ENCODE data around the gene TFG.
"Not testable (repeated sequence)": the region's sequence is repeated elsewhere in the genome, so short reads cannot be mapped to it uniquely, and the experiment has no call there.

TFG gene

GRCh38 chr3:100708989-100709841, at the start of gene TFG:
Gene TFG (plus strand): TSS chr3:100709494. CDS start chr3:100713686, 4,192 bp downstream.
- H3K36me3 ChIP-seq (ENCODE audit: insufficient read depth, low read length) = peaks cover 4% of the 10 kb centered on the region
- no peaks in the 10 kb centered on the region for H3K9me3 ChIP-seq (ENCODE audit: control insufficient read depth, insufficient read depth, low read length)

DNA sequence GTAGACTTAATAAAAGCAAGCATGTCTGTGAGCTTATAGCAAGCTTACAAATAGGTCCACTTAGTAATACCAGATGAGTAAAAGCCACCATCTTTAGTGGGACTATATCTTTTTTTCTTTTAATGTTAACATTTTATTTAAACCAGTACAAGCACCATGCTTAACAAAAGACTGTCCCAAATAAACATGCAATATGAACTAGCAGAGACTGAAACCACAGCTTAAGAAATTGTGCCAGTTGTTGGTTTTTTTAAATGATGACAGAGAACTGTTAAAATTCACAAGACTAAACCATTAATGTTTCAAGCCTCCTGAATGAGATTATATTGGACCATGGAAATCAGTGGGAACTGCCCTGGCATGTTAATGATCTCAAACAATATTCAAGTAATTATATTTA, 48.0 kb upstream of the TFG start:
- H3K4me1 ChIP-seq (ENCODE audit: insufficient read depth, low read length); H3K36me3 ChIP-seq (ENCODE audit: insufficient read depth, low read length); H3K9me3 ChIP-seq (ENCODE audit: control insufficient read depth, insufficient read depth, low read length); H3K9ac ChIP-seq (ENCODE audit: low read depth, low read length): not testable (repeated sequence)

More at GRCh38 chr3:100708989-100709841, at the start of gene TFG:
- peak within 1 kb of the TSS; percentile 89 for H3K9ac ChIP-seq (ENCODE audit: low read depth, low read length)
- no peaks in the 10 kb centered on the region for H3K4me1 ChIP-seq (ENCODE audit: insufficient read depth, low read length)

GRCh38 chr3:100662113-100662823, 47.0 kb upstream of the TFG start:
- Histone ChIP-seq H3K36me3 (ENCODE audit: insufficient read depth, low read length) (no peaks in the 10 kb centered on the region), H3K9ac (ENCODE audit: low read depth, low read length) (no peak overlapping the region), H3K4me1 (ENCODE audit: insufficient read depth, low read length) (peaks cover 6% of the 10 kb centered on the region; the same call in 1 of the 2 replicates), H3K9me3 (ENCODE audit: control insufficient read depth, insufficient read depth, low read length) (no peaks in the 10 kb centered on the region)

DNA sequence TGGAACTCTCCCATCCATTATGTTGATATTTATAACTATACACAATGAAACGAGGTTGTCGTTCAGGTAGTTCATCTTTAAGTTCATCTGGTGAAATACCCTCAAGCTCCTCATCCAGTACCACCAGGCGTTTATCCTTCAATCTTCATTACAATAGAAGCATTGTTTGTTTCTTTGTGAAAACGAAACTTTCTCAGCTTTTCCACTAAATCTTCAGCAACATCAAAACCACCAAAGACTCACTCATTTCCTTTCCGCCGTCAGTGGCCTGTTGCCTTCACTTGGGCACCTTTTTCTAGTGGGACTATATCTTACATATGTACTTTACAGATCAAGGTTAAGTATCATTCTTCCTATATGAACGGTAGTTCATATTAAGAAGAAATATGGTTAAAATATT, 44.1 kb upstream of the TFG start:
- H3K9ac ChIP-seq (ENCODE audit: low read depth, low read length) = no peak overlapping the region
- H3K4me1 ChIP-seq (ENCODE audit: insufficient read depth, low read length) = peaks cover 6% of the 10 kb centered on the region; the same call in 1 of the 2 replicates
- no peaks in the 10 kb centered on the region for H3K9me3 ChIP-seq (ENCODE audit: control insufficient read depth, insufficient read depth, low read length)
- H3K36me3 ChIP-seq (ENCODE audit: insufficient read depth, low read length) = no peaks in the 10 kb centered on the region

DNA sequence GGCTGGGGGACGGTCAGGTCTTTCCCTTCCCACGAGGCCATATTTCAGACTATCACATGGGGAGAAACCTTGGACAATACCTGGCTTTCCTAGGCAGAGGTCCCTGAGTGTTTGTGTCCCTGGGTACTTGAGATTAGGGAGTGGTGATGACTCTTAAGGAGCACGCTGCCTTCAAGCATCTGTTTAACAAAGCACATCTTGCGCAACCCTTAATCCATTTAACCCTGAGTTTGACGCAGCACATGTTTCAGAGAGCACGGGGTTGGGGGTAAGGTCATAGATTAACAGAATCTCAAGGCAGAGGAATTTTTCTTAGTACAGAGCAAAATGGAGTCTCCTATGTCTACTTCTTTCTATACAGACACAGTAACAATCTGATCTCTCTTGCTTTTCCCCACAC, 42.6 kb upstream of the TFG start:
- not testable (repeated sequence) for H3K36me3 ChIP-seq (ENCODE audit: insufficient read depth, low read length); H3K9ac ChIP-seq (ENCODE audit: low read depth, low read length); H3K4me1 ChIP-seq (ENCODE audit: insufficient read depth, low read length); H3K9me3 ChIP-seq (ENCODE audit: control insufficient read depth, insufficient read depth, low read length)

- H3K9ac ChIP-seq (ENCODE audit: low read depth, low read length); H3K4me1 ChIP-seq (ENCODE audit: insufficient read depth, low read length); H3K9me3 ChIP-seq (ENCODE audit: control insufficient read depth, insufficient read depth, low read length); H3K36me3 ChIP-seq (ENCODE audit: insufficient read depth, low read length): not testable (repeated sequence)
These were observed 42.0 kb upstream of the TFG start for GRCh38 chr3:100667316-100667715.

DNA sequence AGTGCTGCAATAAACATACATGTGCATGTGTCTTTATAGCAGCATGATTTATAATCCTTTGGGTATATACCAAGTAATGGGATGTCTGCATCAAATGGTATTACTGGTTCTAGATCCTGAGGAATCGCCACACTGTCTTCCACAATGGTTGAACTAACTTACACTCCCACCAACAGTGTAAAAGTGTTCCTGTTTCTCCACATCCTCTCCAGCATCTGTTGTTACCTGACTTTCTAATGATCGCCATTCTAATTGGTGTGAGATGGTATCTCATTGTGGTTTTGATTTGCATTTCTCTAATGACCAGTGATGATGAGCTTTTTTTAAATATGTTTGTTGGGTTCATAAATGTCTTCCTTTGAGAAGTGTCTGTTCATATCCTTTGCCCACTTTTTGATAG, 38.3 kb upstream of the TFG start:
- not testable (repeated sequence) for H3K9me3 ChIP-seq (ENCODE audit: control insufficient read depth, insufficient read depth, low read length); H3K36me3 ChIP-seq (ENCODE audit: insufficient read depth, low read length); H3K4me1 ChIP-seq (ENCODE audit: insufficient read depth, low read length); H3K9ac ChIP-seq (ENCODE audit: low read depth, low read length)

- Histone ChIP-seq H3K9ac (ENCODE audit: low read depth, low read length) (no peak overlapping the region), H3K4me1 (ENCODE audit: insufficient read depth, low read length) (no peaks in the 10 kb centered on the region), H3K36me3 (ENCODE audit: insufficient read depth, low read length) (no peaks in the 10 kb centered on the region), H3K9me3 (ENCODE audit: control insufficient read depth, insufficient read depth, low read length) (no peaks in the 10 kb centered on the region)
These were observed 27.8 kb upstream of the TFG start for GRCh38 chr3:100681496-100681895.

GRCh38 chr3:100682056-100682853, 27.0 kb upstream of the TFG start:
- no peaks in the 10 kb centered on the region for H3K4me1 ChIP-seq (ENCODE audit: insufficient read depth, low read length)
- no peaks in the 10 kb centered on the region for H3K9me3 ChIP-seq (ENCODE audit: control insufficient read depth, insufficient read depth, low read length)
- H3K36me3 ChIP-seq (ENCODE audit: insufficient read depth, low read length) = no peaks in the 10 kb centered on the region
- H3K9ac ChIP-seq (ENCODE audit: low read depth, low read length) = no peak overlapping the region; the same call in 1 of the 2 replicates

GRCh38 chr3:100682854-100683760, 26.2 kb upstream of the TFG start:
- H3K9ac ChIP-seq (ENCODE audit: low read depth, low read length) = no peak overlapping the region; the same call in 1 of the 2 replicates
- H3K36me3 ChIP-seq (ENCODE audit: insufficient read depth, low read length) = no peaks in the 10 kb centered on the region
- H3K9me3 ChIP-seq (ENCODE audit: control insufficient read depth, insufficient read depth, low read length) = no peaks in the 10 kb centered on the region

DNA sequence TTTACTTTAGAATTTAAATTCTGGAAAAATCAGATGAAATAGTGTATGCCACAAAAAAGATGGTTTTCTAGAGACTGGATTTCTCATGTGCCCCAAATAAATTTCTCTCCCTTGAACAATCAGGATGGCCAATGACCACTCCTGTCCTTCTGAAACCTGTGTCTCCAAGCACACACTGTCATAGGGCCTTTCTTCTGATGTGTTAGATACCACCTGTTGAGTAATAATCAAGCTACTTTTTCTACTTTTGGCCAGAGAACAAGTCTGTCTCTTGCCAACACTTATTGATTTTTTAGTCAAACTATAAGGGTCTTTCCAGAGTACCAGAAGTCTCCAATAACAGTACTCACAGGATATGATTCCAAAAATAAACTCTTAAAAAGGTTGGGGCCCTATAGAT, 16.1 kb upstream of the TFG start:
- Histone ChIP-seq H3K36me3 (ENCODE audit: insufficient read depth, low read length) (no peaks in the 10 kb centered on the region), H3K4me1 (ENCODE audit: insufficient read depth, low read length) (no peaks in the 10 kb centered on the region), H3K9me3 (ENCODE audit: control insufficient read depth, insufficient read depth, low read length) (no peaks in the 10 kb centered on the region), H3K9ac (ENCODE audit: low read depth, low read length) (no peak overlapping the region)

More at GRCh38 chr3:100682854-100683760, 26.2 kb upstream of the TFG start:
- H3K4me1 ChIP-seq (ENCODE audit: insufficient read depth, low read length) = no peaks in the 10 kb centered on the region

DNA sequence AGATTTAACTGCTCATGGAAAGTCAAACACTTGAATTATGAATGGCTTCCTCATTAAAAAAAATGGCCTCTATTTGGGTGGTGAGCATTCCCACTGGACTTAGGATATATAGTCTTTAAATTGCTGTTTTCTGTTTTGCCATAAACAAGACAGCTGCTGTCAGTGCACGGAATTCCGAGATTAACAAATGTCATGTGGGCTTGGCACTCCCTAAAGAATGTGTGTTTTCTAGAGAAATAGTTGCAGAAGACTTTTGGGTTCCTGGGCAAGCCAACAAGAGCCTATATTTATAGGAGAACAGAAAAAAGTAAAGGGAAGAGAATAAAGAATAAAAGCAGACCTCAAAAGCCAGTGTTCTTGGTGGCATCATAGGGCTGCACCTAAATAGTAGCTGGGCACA, 13.6 kb upstream of the TFG start:
- Histone ChIP-seq H3K36me3 (ENCODE audit: insufficient read depth, low read length) (no peaks in the 10 kb centered on the region), H3K9ac (ENCODE audit: low read depth, low read length) (no peak overlapping the region), H3K4me1 (ENCODE audit: insufficient read depth, low read length) (no peaks in the 10 kb centered on the region), H3K9me3 (ENCODE audit: control insufficient read depth, insufficient read depth, low read length) (no peaks in the 10 kb centered on the region)

DNA sequence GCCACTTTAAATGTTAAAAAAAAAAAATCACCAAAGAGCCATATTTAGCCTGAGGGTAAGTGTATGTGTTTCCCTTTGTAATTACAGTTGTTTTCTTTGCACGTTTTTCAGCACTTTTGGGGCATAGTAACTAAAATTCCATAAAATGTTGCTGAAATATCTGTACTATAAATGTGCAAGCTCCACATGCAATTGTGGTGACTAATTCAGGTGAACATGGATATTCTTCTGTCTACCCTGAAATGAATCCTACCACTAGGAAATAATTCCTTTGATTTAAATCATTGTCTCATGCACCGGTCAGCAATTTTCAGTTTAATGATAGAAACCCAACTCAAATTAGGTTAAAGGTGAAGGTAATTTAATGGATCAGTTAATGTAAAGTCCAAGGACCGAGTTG, 13.1 kb upstream of the TFG start:
- Histone ChIP-seq H3K9ac (ENCODE audit: low read depth, low read length) (no peak overlapping the region), H3K36me3 (ENCODE audit: insufficient read depth, low read length) (no peaks in the 10 kb centered on the region), H3K4me1 (ENCODE audit: insufficient read depth, low read length) (no peaks in the 10 kb centered on the region), H3K9me3 (ENCODE audit: control insufficient read depth, insufficient read depth, low read length) (no peaks in the 10 kb centered on the region)

DNA sequence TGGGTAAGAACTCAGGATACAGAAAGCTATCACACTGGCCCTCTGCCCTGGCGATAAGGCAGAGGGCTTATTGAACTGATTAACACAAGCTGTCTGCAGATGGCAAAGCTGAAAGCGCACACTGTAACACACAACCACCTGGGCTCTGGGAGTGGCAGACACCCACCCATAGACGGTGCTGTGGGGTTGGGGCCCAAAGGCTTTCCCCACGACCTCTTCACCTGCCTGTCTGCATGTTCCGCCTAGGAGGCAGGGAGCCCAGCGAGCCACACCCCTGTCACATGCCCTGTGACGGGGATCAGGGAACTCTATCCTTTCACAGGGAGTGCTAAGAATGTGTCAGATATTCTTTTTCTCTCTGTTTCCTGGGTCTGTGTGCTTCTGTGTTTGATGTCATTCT, 12.1 kb upstream of the TFG start:
- Histone ChIP-seq H3K4me1 (ENCODE audit: insufficient read depth, low read length) (no peaks in the 10 kb centered on the region), H3K9me3 (ENCODE audit: control insufficient read depth, insufficient read depth, low read length) (no peaks in the 10 kb centered on the region), H3K36me3 (ENCODE audit: insufficient read depth, low read length) (no peaks in the 10 kb centered on the region), H3K9ac (ENCODE audit: low read depth, low read length) (no peak overlapping the region)
